ENCODE measurements around the gene ESPNL.

The ESPNL gene

DNA sequence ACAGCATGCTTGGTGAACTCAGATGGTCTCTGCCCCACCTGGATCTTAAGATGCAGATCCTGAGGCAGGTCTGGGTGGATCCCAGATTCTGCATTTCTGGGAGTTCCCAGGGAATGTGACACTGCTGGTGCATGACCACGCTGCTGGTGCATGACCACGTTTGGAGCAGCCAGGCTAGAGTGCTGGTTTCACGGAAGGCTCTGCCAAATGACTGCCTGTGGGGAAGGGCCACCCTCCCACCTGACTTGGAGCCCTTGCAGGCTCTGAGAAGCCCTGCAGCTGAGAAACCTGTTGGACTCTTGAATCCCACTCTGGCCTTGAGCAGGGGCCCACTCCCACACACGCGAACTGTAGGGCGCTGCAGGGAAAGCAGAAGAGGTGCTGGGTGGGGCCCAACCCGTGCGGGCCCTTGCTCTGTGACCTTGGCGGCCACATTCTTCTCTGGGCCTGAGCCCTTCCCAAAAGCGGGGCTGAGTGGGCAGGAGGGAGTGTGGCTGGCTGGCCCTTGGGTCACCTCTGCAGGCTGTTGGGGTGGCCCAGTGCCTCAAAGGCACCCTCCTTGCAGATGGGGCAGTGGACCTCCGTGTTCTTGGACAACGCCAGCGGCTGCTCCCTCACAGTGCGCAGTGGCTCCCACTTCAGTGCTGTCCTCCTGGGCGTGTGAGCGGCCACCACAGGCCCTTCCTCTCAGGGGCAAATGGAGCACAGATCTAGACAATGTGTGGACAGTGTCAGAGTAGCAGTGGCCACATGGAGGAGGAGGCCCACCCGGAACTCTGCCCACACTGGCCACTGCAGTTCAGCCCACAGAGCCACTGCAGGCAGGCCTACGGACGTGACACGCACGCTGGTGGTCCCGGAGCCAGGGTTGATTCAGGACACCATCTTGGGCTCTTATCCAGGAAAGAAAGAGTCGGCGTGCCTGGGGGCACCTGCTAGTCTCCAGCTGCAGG, 66.5 kb downstream of the ESPNL start:
- Histone ChIP-seq H3K36me3 (ENCODE audit: control insufficient read depth in 1 of 2, insufficient read depth in 2 of 2, low read depth in 1 of 2, low read length in 2 of 2) (peaks cover 28 to 39% of the 10 kb centered on the region in 2 experiments), H3K9me3 (ENCODE audit: control insufficient read depth, low read length) (no peaks in the 10 kb centered on the region), H2BK5ac (ENCODE audit: low read depth, low read length, poor library complexity, severe bottlenecking) (no peak overlapping the region), H3K18ac (ENCODE audit: low read depth in 1 of 2, low read length in 2 of 2) (no peak overlapping the region), H2BK120ac (ENCODE audit: low read depth, low read length) (no peak overlapping the region), H3K9ac (ENCODE audit: low read length) (no peak overlapping the region), H3K4me1 (ENCODE audit: control insufficient read depth, insufficient read depth, low read depth, low read length) (peaks cover 61% of the 10 kb centered on the region), H3K27ac (ENCODE audit: low read length, poor library complexity, severe bottlenecking) (no peak overlapping the region), H4K8ac (ENCODE audit: low read length) (no peak overlapping the region), H2BK12ac (ENCODE audit: low read length in 2 of 2) (no peak overlapping the region), H3K79me1 (replicated peaks; ENCODE audit: low read length, poor library complexity, severe bottlenecking) (peaks cover 3% of the 10 kb centered on the region), H3K27me3 (ENCODE audit: control insufficient read depth in 1 of 2, insufficient read depth in 1 of 2, low read length in 2 of 2) (peaks cover 0 to 11% of the 10 kb centered on the region in 2 experiments), H4K91ac (ENCODE audit: low read length) (peak overlapping the region; percentile 37), H3K23ac (ENCODE audit: low read length in 2 of 2) (no peak overlapping the region), H3K4me2 (ENCODE audit: low read length, poor library complexity, severe bottlenecking) (no peak overlapping the region), H3K4me3 (ENCODE audit: insufficient read depth in 1 of 2, low read depth in 1 of 2, low read length in 2 of 2) (no peak overlapping the region), H2BK15ac (ENCODE audit: low read depth, poor library complexity, severe bottlenecking) (no peak overlapping the region), H2AK5ac (ENCODE audit: low read length, severe bottlenecking) (no peak overlapping the region), H2AFZ (ENCODE audit: low read depth, low read length) (no peak overlapping the region), H3K4ac (ENCODE audit: low read depth in 1 of 2, low read length in 2 of 2) (no peak overlapping the region), H3K14ac (ENCODE audit: low read length in 2 of 2) (no peak overlapping the region)
- no peak for DNase-seq
- WGBS, result 92% methylated on average over 24 of the region's 24 CpGs

DNA sequence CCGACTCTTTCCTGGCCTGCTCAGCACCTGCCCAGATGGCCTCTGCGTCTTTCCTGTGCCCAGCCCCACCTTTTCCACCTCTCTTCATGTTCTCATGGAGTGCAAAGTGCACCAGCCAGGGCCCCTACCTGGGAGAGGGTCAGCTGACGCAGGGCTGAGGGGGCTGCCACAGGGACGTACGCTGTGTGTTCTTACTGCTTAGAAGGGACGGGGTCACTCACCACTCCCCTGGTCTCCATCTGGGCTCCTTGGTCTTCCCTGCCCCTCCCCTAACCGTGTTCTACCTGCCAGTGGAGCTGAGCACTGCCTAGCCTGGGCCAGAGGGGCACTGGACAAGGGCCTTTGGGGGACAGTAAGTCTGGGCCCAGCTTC, 67.2 kb downstream of the ESPNL start:
- Histone ChIP-seq H2AFZ (ENCODE audit: low read depth, low read length) (no peak overlapping the region), H4K8ac (ENCODE audit: low read length) (no peak overlapping the region), H3K27ac (ENCODE audit: low read length, poor library complexity, severe bottlenecking) (no peak overlapping the region)

DNA sequence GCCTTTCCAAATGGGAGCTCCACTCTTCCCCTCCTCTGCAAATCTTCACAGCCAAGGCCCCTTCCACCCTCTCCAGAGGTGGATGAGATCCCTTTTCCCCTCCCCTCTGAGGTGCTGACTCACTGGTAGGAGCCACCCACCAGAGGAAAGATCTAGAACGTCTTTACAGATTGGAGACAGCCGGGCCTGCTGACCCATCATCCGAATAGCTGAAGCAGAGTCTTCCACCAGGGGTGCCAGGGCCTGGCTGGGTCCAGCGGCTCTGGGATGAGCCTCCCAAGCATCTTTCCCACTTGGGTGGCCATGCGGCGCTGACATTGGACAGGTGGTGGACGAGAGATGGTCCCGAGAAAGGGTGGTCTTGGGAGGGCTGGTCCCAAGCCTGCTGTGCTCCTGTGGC, 67.6 kb downstream of the ESPNL start:
- Histone ChIP-seq H3K27me3 (ENCODE audit: control insufficient read depth in 1 of 2, insufficient read depth in 1 of 2, low read length in 2 of 2) (peaks cover 0 to 6% of the 10 kb centered on the region in 2 experiments), H4K8ac (ENCODE audit: low read length) (no peak overlapping the region), H3K4ac (ENCODE audit: low read depth in 1 of 2, low read length in 2 of 2) (no peak overlapping the region), H2BK12ac (ENCODE audit: low read length in 2 of 2) (peak overlapping the region in 1 of 2 experiments; percentile 59), H3K23ac (ENCODE audit: low read length in 2 of 2) (no peak overlapping the region), H3K9me3 (ENCODE audit: control insufficient read depth, low read length) (no peaks in the 10 kb centered on the region), H3K14ac (ENCODE audit: low read length in 2 of 2) (no peak overlapping the region), H3K4me1 (ENCODE audit: control insufficient read depth, insufficient read depth, low read depth, low read length) (peaks cover 58% of the 10 kb centered on the region), H3K27ac (ENCODE audit: low read length, poor library complexity, severe bottlenecking) (peak overlapping the region; percentile 55), H3K4me2 (ENCODE audit: low read length, poor library complexity, severe bottlenecking) (no peak overlapping the region), H2AFZ (ENCODE audit: low read depth, low read length) (no peak overlapping the region), H4K91ac (ENCODE audit: low read length) (peak overlapping the region; percentile 63), H2BK15ac (ENCODE audit: low read depth, poor library complexity, severe bottlenecking) (peak overlapping the region; percentile 12), H3K9ac (ENCODE audit: low read length) (peak overlapping the region; percentile 89), H2BK5ac (ENCODE audit: low read depth, low read length, poor library complexity, severe bottlenecking) (no peak overlapping the region), H3K18ac (ENCODE audit: low read depth in 1 of 2, low read length in 2 of 2) (peak overlapping the region in 1 of 2 experiments; percentile 58), H2AK5ac (ENCODE audit: low read length, severe bottlenecking) (peak overlapping the region; percentile 62), H3K36me3 (ENCODE audit: control insufficient read depth in 1 of 2, insufficient read depth in 2 of 2, low read depth in 1 of 2, low read length in 2 of 2) (peaks cover 39 to 50% of the 10 kb centered on the region in 2 experiments), H2BK120ac (ENCODE audit: low read depth, low read length) (no peak overlapping the region), H3K4me3 (ENCODE audit: insufficient read depth in 1 of 2, low read depth in 1 of 2, low read length in 2 of 2) (no peak overlapping the region), H3K79me1 (replicated peaks; ENCODE audit: low read length, poor library complexity, severe bottlenecking) (peaks cover 9% of the 10 kb centered on the region)
- no peak for DNase-seq
- 91% methylated on average over 8 of the region's 8 CpGs for WGBS

More for the DNA sequence above, 67.2 kb downstream of the ESPNL start:
- Histone ChIP-seq H4K91ac (ENCODE audit: low read length) (no peak overlapping the region), H3K9me3 (ENCODE audit: control insufficient read depth, low read length) (no peaks in the 10 kb centered on the region), H3K14ac (ENCODE audit: low read length in 2 of 2) (no peak overlapping the region), H3K79me1 (replicated peaks; ENCODE audit: low read length, poor library complexity, severe bottlenecking) (peaks cover 4% of the 10 kb centered on the region), H2BK12ac (ENCODE audit: low read length in 2 of 2) (no peak overlapping the region), H2AK5ac (ENCODE audit: low read length, severe bottlenecking) (no peak overlapping the region), H3K4me2 (ENCODE audit: low read length, poor library complexity, severe bottlenecking) (no peak overlapping the region), H3K18ac (ENCODE audit: low read depth in 1 of 2, low read length in 2 of 2) (no peak overlapping the region), H3K27me3 (ENCODE audit: control insufficient read depth in 1 of 2, insufficient read depth in 1 of 2, low read length in 2 of 2) (peaks cover 0 to 8% of the 10 kb centered on the region in 2 experiments), H3K4me3 (ENCODE audit: insufficient read depth in 1 of 2, low read depth in 1 of 2, low read length in 2 of 2) (no peak overlapping the region), H2BK5ac (ENCODE audit: low read depth, low read length, poor library complexity, severe bottlenecking) (no peak overlapping the region), H3K4ac (ENCODE audit: low read depth in 1 of 2, low read length in 2 of 2) (no peak overlapping the region), H3K9ac (ENCODE audit: low read length) (no peak overlapping the region), H3K4me1 (ENCODE audit: control insufficient read depth, insufficient read depth, low read depth, low read length) (peaks cover 62% of the 10 kb centered on the region), H3K23ac (ENCODE audit: low read length in 2 of 2) (no peak overlapping the region), H3K36me3 (ENCODE audit: control insufficient read depth in 1 of 2, insufficient read depth in 2 of 2, low read depth in 1 of 2, low read length in 2 of 2) (peaks cover 35 to 45% of the 10 kb centered on the region in 2 experiments), H2BK120ac (ENCODE audit: low read depth, low read length) (no peak overlapping the region), H2BK15ac (ENCODE audit: low read depth, poor library complexity, severe bottlenecking) (no peak overlapping the region)
- DNase-seq, result no peak
- WGBS, result 98% methylated on average over 7 of the region's 7 CpGs
